DND-41 (cell line): ENCODE data around the gene A2M.

Experiments
- ATAC-seq: fragments of 200-7000 bp; cut with Tn5 transposase; 3 replicates; pipeline ENCODE4 v1.9.1; 2021; ENCODE audit warnings: low read depth; ENCODE audit not compliant: insufficient read depth
- DNase-seq: peaks from one replicate; pipeline ENCODE4 v3.0.0-alpha.2; 2020
- H2AFZ ChIP-seq: 2 replicates; pipeline ENCODE4 v1.6.0; 2012; ENCODE audit warnings: low read depth, low read length
- H3K27ac ChIP-seq: 2 replicates; pipeline ENCODE4 v1.5.1; 2012; ENCODE audit warnings: low read length, inconsistent platforms
- H3K27me3 ChIP-seq: fragments of 200-600 bp; sonication (generic); 2 replicates; pipeline ENCODE4 v1.6.0; 2012; ENCODE audit warnings: low read length, mild to moderate bottlenecking, inconsistent platforms; ENCODE audit not compliant: insufficient read depth, poor library complexity
- H3K36me3 ChIP-seq: 2 replicates; pipeline ENCODE4 v1.5.1; 2012; ENCODE audit warnings: low read length, inconsistent platforms; ENCODE audit not compliant: insufficient read depth
- H3K4me1 ChIP-seq: 2 replicates; pipeline ENCODE4 v1.5.1; 2012; ENCODE audit warnings: mild to moderate bottlenecking, low read length; ENCODE audit not compliant: insufficient read depth
- H3K4me2 ChIP-seq: 2 replicates; pipeline ENCODE4 v1.6.0; 2012; ENCODE audit warnings: mild to moderate bottlenecking, moderate library complexity, low read length, inconsistent platforms; ENCODE audit not compliant: insufficient read depth
- H3K4me3 ChIP-seq, 2 experiments: fragments of 200-600 bp in 1 of 2; shearing (Covaris generic) in 1 of 2; 2 replicates each; pipeline ENCODE4 v1.5.1; 2012 to 2016; ENCODE audit warnings: inconsistent platforms in 2 of 2, low read length in 2 of 2, mild to moderate bottlenecking in 2 of 2, low read depth in 1 of 2, moderate library complexity in 1 of 2
- H3K79me2 ChIP-seq: 2 replicates; pipeline ENCODE4 v1.6.0; 2012; ENCODE audit warnings: low read length, inconsistent platforms; ENCODE audit not compliant: insufficient read depth
- H3K9ac ChIP-seq: 2 replicates; pipeline ENCODE4 v1.6.0; 2012; ENCODE audit warnings: low read depth, mild to moderate bottlenecking, inconsistent platforms, low read length, moderate library complexity
- H3K9me3 ChIP-seq: 2 replicates; pipeline ENCODE4 v1.5.1; 2012; ENCODE audit warnings: low read length, moderate library complexity, mild to moderate bottlenecking, inconsistent platforms; ENCODE audit not compliant: insufficient read depth, severe bottlenecking
- H4K20me1 ChIP-seq: 2 replicates; pipeline ENCODE4 v1.6.0; 2012; ENCODE audit warnings: low read length; ENCODE audit not compliant: insufficient read depth
- EZH2 ChIP-seq: IDR thresholded peaks from 3 replicates; pipeline ENCODE4 v1.6.1; 2012; ENCODE audit warnings: borderline replicate concordance, low read depth, mild to moderate bottlenecking, moderate library complexity, low read length, inconsistent platforms; ENCODE audit not compliant: severe bottlenecking
- TF ChIP-seq, protein P1 (sequence below): IDR thresholded peaks from 2 replicates; pipeline ENCODE4 v1.5.1; 2012; ENCODE audit warnings: borderline replicate concordance, low read length, moderate library complexity, mild to moderate bottlenecking; ENCODE audit not compliant: poor library complexity, severe bottlenecking; ENCODE audit errors: extremely low read depth

The A2M gene

DNA sequence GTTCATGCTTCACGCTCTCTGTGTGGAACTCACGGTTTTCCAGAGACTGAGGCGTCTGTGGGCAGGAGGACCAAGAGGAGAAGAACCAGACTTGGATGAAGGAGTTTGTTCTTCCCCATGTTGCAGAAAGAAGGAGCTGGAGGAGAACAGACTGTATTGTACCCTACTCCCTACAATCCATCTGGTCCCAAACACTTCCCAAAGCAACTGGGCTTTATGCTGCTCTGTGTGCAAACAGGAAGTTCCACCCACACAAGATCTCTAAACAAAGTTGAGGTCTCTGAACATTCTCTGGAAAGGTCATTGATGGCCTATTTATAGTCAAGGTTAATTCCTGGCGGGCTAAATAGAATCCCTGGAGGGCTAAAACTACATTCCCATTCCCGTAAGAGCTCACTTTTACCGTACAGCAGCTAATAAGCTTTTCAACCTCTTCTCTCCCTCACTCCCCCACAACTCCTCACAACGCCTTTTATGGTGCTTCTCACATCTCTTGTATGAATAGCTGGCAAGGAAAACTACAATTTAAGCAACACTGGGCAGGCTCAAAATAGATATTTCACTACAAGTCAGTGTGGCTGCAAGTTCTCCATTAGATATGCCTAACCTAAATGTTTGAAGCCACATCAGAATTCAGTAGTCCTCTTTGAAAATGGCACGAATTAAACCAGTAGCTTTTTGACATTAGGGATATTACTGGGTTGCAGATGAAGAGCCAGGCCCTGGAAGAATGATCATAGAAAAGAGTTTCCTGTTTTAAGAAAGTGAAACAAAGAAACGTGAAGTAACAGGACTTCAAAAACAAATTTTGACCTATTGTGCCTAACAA, at the start of gene A2M:
Gene A2M, minus strand, starts transcription at position 189 of the 829 bp plus-strand sequence. Its CDS starts 70 bp downstream, at position 119.
- Histone ChIP-seq H4K20me1 (no peaks in the 10 kb centered on the region), H3K4me3 (no peak within 1 kb of the TSS), H3K27me3 (peaks cover 30% of the 10 kb centered on the region), H3K36me3 (no peaks in the 10 kb centered on the region), H3K27ac (no peak within 1 kb of the TSS), H3K9ac (no peak within 1 kb of the TSS), H3K9me3 (no peaks in the 10 kb centered on the region), H3K4me1 (no peaks in the 10 kb centered on the region), H2AFZ (no peak within 1 kb of the TSS), H3K79me2 (no peaks in the 10 kb centered on the region), H3K4me2 (no peak within 1 kb of the TSS)
- no peak for TF ChIP-seq EZH2
- TF ChIP-seq, protein P1, sequence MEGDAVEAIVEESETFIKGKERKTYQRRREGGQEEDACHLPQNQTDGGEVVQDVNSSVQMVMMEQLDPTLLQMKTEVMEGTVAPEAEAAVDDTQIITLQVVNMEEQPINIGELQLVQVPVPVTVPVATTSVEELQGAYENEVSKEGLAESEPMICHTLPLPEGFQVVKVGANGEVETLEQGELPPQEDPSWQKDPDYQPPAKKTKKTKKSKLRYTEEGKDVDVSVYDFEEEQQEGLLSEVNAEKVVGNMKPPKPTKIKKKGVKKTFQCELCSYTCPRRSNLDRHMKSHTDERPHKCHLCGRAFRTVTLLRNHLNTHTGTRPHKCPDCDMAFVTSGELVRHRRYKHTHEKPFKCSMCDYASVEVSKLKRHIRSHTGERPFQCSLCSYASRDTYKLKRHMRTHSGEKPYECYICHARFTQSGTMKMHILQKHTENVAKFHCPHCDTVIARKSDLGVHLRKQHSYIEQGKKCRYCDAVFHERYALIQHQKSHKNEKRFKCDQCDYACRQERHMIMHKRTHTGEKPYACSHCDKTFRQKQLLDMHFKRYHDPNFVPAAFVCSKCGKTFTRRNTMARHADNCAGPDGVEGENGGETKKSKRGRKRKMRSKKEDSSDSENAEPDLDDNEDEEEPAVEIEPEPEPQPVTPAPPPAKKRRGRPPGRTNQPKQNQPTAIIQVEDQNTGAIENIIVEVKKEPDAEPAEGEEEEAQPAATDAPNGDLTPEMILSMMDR: no peak
- ATAC-seq (no peak), DNase-seq (no peak)

DNA sequence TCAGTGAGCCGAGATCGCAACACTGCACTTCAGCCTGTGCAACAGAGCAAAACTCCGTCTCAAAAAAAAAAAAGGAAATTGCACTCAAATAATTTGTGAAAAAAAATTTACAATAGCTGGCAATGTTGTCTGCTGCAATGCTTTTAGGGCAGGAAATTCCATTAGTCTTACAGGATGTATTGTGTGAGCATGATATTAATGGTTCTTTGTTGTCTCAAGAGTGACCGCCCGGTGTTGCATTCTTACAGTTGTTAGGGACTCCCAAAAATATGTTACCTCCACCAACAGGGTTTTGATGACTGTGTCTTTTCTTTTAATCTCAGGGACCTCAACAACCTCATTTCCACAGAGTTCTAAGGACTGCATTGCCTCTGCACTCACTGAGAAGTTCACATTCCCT, 47.7 kb upstream of the A2M start:
- Histone ChIP-seq H3K4me1 (no peaks in the 10 kb centered on the region), H3K9ac (no peak overlapping the region), H2AFZ (no peak overlapping the region), H3K27ac (no peak overlapping the region), H3K4me3 (no peak overlapping the region), H4K20me1 (no peaks in the 10 kb centered on the region), H3K4me2 (no peak overlapping the region), H3K9me3 (no peaks in the 10 kb centered on the region), H3K79me2 (no peaks in the 10 kb centered on the region), H3K27me3 (no peaks in the 10 kb centered on the region), H3K36me3 (no peaks in the 10 kb centered on the region)
- TF ChIP-seq EZH2: no peak
- TF ChIP-seq, protein P1: no peak
- ATAC-seq (no peak), DNase-seq (no peak)

DNA sequence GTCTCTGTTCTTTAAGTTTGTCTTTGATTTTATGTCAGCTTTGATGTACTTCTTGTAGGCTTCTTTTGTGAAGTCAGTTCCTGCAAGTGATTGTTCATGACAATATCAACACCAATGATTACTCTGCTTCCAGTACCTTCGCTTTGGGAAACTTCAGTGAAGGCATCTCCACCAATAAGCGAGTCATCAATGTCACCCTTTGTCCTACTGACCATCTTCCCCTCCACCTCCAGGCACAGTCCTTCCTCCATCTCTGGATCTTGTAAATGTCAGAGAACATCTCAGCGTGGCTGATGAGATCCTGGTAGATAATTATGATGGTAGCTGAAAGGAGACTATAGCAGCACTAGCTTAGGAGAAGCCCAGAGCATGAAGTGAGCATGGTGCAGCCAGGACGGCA, 40.4 kb upstream of the A2M start:
- TF ChIP-seq, protein P1: no peak
- TF ChIP-seq EZH2: no peak
- H3K9ac ChIP-seq: no peak overlapping the region
- no peaks in the 10 kb centered on the region for H3K36me3 ChIP-seq
- ATAC-seq (no peak), DNase-seq (no peak)
- H3K27ac ChIP-seq: no peak overlapping the region
- peaks cover 12% of the 10 kb centered on the region for H3K27me3 ChIP-seq
- no peaks in the 10 kb centered on the region for H3K79me2 ChIP-seq
- H3K9me3 ChIP-seq: no peaks in the 10 kb centered on the region
- H3K4me2 ChIP-seq: no peak overlapping the region
- H4K20me1 ChIP-seq: no peaks in the 10 kb centered on the region
- H3K4me3 ChIP-seq: no peak overlapping the region
- no peaks in the 10 kb centered on the region for H3K4me1 ChIP-seq
- no peak overlapping the region for H2AFZ ChIP-seq
